ENCODE measurements around the gene MAPK10.

DNA sequence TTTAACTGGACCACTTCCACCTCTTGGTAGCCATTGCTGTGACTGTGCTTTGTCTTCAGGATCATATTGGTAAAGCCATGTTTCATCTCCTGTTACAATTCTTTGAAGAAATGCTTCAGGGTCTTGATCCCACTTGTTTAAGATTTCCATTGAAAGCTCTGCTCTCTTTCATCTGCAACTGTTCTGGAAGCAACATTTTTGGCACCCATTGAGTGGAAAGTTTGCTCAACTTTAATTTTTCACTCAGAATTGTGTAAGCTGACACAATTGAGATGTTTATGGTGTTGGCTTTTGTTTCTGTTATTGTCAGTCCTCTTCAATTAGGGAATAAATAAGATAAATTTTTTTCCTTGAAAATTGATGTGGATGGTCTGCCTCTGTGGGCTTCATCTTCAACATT is 237.4 kb downstream of the MAPK10 start:
- no peak for TF ChIP-seq EP300 (IDR thresholded peaks at IDR 0.05; ENCODE audit: borderline replicate concordance)
- TF ChIP-seq TAF1 (IDR thresholded peaks at IDR 0.05; ENCODE audit: low read depth): no peak
- no peak for TF ChIP-seq TCF12 (IDR thresholded peaks at IDR 0.05; ENCODE audit: low read depth)
- no peak for TF ChIP-seq CEBPB (IDR thresholded peaks at IDR 0.05)
- TF ChIP-seq RAD21 (IDR thresholded peaks at IDR 0.05; ENCODE audit: low read depth): no peak
- no peak for TF ChIP-seq FOXM1 (IDR thresholded peaks at IDR 0.05; ENCODE audit: borderline replicate concordance, low read depth)
- TF ChIP-seq, protein P1, sequence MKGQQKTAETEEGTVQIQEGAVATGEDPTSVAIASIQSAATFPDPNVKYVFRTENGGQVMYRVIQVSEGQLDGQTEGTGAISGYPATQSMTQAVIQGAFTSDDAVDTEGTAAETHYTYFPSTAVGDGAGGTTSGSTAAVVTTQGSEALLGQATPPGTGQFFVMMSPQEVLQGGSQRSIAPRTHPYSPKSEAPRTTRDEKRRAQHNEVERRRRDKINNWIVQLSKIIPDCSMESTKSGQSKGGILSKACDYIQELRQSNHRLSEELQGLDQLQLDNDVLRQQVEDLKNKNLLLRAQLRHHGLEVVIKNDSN (IDR thresholded peaks at IDR 0.05): no peak
- TF ChIP-seq EGR1 (IDR thresholded peaks at IDR 0.05): no peak
- TF ChIP-seq NFIC (IDR thresholded peaks at IDR 0.05): no peak
- TF ChIP-seq, protein P2, sequence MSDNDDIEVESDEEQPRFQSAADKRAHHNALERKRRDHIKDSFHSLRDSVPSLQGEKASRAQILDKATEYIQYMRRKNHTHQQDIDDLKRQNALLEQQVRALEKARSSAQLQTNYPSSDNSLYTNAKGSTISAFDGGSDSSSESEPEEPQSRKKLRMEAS (IDR thresholded peaks at IDR 0.05): no peak
- TF ChIP-seq, protein P3, sequence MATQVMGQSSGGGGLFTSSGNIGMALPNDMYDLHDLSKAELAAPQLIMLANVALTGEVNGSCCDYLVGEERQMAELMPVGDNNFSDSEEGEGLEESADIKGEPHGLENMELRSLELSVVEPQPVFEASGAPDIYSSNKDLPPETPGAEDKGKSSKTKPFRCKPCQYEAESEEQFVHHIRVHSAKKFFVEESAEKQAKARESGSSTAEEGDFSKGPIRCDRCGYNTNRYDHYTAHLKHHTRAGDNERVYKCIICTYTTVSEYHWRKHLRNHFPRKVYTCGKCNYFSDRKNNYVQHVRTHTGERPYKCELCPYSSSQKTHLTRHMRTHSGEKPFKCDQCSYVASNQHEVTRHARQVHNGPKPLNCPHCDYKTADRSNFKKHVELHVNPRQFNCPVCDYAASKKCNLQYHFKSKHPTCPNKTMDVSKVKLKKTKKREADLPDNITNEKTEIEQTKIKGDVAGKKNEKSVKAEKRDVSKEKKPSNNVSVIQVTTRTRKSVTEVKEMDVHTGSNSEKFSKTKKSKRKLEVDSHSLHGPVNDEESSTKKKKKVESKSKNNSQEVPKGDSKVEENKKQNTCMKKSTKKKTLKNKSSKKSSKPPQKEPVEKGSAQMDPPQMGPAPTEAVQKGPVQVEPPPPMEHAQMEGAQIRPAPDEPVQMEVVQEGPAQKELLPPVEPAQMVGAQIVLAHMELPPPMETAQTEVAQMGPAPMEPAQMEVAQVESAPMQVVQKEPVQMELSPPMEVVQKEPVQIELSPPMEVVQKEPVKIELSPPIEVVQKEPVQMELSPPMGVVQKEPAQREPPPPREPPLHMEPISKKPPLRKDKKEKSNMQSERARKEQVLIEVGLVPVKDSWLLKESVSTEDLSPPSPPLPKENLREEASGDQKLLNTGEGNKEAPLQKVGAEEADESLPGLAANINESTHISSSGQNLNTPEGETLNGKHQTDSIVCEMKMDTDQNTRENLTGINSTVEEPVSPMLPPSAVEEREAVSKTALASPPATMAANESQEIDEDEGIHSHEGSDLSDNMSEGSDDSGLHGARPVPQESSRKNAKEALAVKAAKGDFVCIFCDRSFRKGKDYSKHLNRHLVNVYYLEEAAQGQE (IDR thresholded peaks at IDR 0.05; ENCODE audit: low read depth): no peak

All from Ishikawa (cell line).